ENCODE results near the gene PDE6A. TPM values are rescaled to one million over a fixed set of nuclear protein-coding genes. Genes with fewer than 3 reads are reported as not detected.

The PDE6A gene
- total RNA-seq, 1 donor from 2014 or later, result 0.25 TPM

DNA sequence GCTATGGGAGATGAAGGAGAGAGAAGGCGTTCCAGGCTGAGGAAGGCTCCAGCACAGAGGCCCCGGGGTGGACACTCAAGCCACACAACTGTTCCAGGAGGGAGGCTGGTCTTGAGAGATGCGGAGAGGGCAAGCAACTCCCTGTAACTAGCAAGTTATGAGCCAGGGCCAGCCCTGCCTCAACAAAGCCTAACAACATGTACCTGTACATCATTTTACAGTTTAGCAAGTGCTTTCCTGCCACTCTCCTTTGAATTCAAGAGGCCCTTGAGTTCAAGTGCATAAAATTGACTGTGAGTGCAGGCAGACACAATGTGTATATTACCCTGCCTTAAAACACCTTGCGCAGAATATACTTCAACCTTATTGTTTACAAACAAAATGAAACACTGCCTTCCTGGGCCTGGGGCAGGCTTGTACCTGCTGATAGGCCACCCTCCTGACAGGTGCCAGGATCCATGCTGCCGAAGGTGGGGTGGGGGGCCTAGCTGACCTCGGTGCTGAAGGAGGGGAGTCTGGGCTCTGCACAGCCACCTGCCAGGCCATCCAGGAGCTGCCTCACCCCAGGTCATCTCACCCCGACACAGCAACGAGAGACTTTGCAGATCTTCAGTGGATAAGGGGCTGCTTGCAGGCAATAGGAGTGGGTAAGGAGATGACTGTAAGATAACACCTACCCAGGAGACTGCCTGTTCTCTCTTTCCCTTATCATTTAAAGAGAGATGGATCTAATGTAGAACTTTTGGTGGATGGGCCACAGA lies 134.5 kb downstream of the PDE6A start:
- Histone ChIP-seq H3K4me3 (no peak overlapping the region), H3K27ac (no peak overlapping the region), H3K36me3 (no peaks in the 10 kb centered on the region), H3K27me3 (no peaks in the 10 kb centered on the region), H3K9me3 (no peaks in the 10 kb centered on the region), H3K4me1 (peaks cover 22% of the 10 kb centered on the region)
- intact Hi-C loops (cut with DNase I), result no loop called here
- TF ChIP-seq, protein P1, sequence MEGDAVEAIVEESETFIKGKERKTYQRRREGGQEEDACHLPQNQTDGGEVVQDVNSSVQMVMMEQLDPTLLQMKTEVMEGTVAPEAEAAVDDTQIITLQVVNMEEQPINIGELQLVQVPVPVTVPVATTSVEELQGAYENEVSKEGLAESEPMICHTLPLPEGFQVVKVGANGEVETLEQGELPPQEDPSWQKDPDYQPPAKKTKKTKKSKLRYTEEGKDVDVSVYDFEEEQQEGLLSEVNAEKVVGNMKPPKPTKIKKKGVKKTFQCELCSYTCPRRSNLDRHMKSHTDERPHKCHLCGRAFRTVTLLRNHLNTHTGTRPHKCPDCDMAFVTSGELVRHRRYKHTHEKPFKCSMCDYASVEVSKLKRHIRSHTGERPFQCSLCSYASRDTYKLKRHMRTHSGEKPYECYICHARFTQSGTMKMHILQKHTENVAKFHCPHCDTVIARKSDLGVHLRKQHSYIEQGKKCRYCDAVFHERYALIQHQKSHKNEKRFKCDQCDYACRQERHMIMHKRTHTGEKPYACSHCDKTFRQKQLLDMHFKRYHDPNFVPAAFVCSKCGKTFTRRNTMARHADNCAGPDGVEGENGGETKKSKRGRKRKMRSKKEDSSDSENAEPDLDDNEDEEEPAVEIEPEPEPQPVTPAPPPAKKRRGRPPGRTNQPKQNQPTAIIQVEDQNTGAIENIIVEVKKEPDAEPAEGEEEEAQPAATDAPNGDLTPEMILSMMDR (IDR thresholded peaks at IDR 0.05), result no peak
- TF ChIP-seq POLR2A (IDR thresholded peaks at IDR 0.05) (no peak), POLR2AphosphoS5 (IDR thresholded peaks at IDR 0.05; ENCODE audit: insufficient read depth in 1 of 2, low read depth in 1 of 2) (no peak)
- no peak for DNase-seq (ENCODE audit: extremely low spot score in 2 of 2)

- H3K4me1 ChIP-seq, result peaks cover 38% of the 10 kb centered on the region
- no peak overlapping the region for H3K27ac ChIP-seq
- intact Hi-C loops (cut with DNase I), result no loop called here
These were observed 136.2 kb downstream of the PDE6A start for GRCh38 chr5:149808264-149808982.

More at GRCh38 chr5:149808264-149808982, 136.2 kb downstream of the PDE6A start:
- H3K4me3 ChIP-seq, result no peak overlapping the region
- H3K9me3 ChIP-seq, result no peaks in the 10 kb centered on the region
- no peaks in the 10 kb centered on the region for H3K36me3 ChIP-seq
- no peak for DNase-seq (ENCODE audit: extremely low spot score in 2 of 2)
- TF ChIP-seq POLR2A (IDR thresholded peaks at IDR 0.05), result no peak
- no peak for TF ChIP-seq POLR2AphosphoS5 (IDR thresholded peaks at IDR 0.05; ENCODE audit: insufficient read depth in 1 of 2, low read depth in 1 of 2)
- TF ChIP-seq, protein P1 (IDR thresholded peaks at IDR 0.05), result no peak
- H3K27me3 ChIP-seq, result no peaks in the 10 kb centered on the region

Small RNA genes lying within 50 kb of the gene (small RNA-seq; reads per million reads assigned to genes)
- not detected for gene RF00019

Other genes starting within 250 kb of the PDE6A start
- 11.5 TPM for gene PPARGC1B, start 214.5 kb downstream of the PDE6A start, total RNA-seq
- 13.3 TPM for gene SLC26A2, start 16.0 kb upstream of the PDE6A start, total RNA-seq
- 4.7 TPM for gene TIGD6, start 55.9 kb upstream of the PDE6A start, total RNA-seq
- gene HMGXB3, start 55.9 kb upstream of the PDE6A start, total RNA-seq, result 38.3 TPM
- 21.4 TPM for gene CSF1R, start 141.8 kb upstream of the PDE6A start, total RNA-seq
- gene PDGFRB, start 211.1 kb upstream of the PDE6A start, total RNA-seq, result 173 TPM
- gene CDX1, start 222.0 kb upstream of the PDE6A start, total RNA-seq, result not detected
- gene SLC6A7, start 245.3 kb upstream of the PDE6A start, total RNA-seq, result 0.25 TPM